ENCODE results near the gene DNAJB12.
"Not testable (repeated sequence)": the region's sequence is repeated elsewhere in the genome, so short reads cannot be mapped to it uniquely, and the experiment has no call there.

Gene DNAJB12

GRCh38 chr10:72315611-72316385, 38.9 kb downstream of the DNAJB12 start:
- DNase-seq (ENCODE audit: low spot score) = no peak

GRCh38 chr10:72315054-72315453, 39.7 kb downstream of the DNAJB12 start:
- no peak for DNase-seq (ENCODE audit: low spot score)

GRCh38 chr10:72314263-72314662, 40.5 kb downstream of the DNAJB12 start:
- no peak for DNase-seq (ENCODE audit: low spot score)

GRCh38 chr10:72312865-72313391, 41.8 kb downstream of the DNAJB12 start:
- no peak for DNase-seq (ENCODE audit: low spot score)

- no peak for DNase-seq (ENCODE audit: low spot score)
Observed at GRCh38 chr10:72311667-72312066, 43.1 kb downstream of the DNAJB12 start.

GRCh38 chr10:72310636-72311035, 44.1 kb downstream of the DNAJB12 start:
- no peak for DNase-seq (ENCODE audit: low spot score)

- no peak for DNase-seq (ENCODE audit: low spot score)
Observed at GRCh38 chr10:72310241-72310633, 44.5 kb downstream of the DNAJB12 start.

- DNase-seq (ENCODE audit: low spot score) = peak; percentile 80
Observed at GRCh38 chr10:72309290-72310240, 45.2 kb downstream of the DNAJB12 start.

- no peak for DNase-seq (ENCODE audit: low spot score)
Observed at GRCh38 chr10:72308320-72308987, 46.3 kb downstream of the DNAJB12 start.

GRCh38 chr10:72307711-72308110, 47.0 kb downstream of the DNAJB12 start:
- not testable (repeated sequence) for DNase-seq (ENCODE audit: low spot score)

- DNase-seq (ENCODE audit: low spot score) = no peak
Observed at GRCh38 chr10:72306215-72306760, 48.4 kb downstream of the DNAJB12 start.

GRCh38 chr10:72303424-72304128, 51.1 kb downstream of the DNAJB12 start:
- DNase-seq (ENCODE audit: low spot score) = no peak

GRCh38 chr10:72298592-72299519, 55.9 kb downstream of the DNAJB12 start:
- no peak for DNase-seq (ENCODE audit: low spot score)

- DNase-seq (ENCODE audit: low spot score) = peak; percentile 98
Observed at GRCh38 chr10:72297805-72298591, 56.7 kb downstream of the DNAJB12 start.

GRCh38 chr10:72297281-72297804, 57.4 kb downstream of the DNAJB12 start:
- DNase-seq (ENCODE audit: low spot score) = peak; percentile 57

- DNase-seq (ENCODE audit: low spot score) = not testable (repeated sequence)
Observed at GRCh38 chr10:72296829-72297280, 57.9 kb downstream of the DNAJB12 start.

GRCh38 chr10:72295330-72295910, 59.3 kb downstream of the DNAJB12 start:
- DNase-seq (ENCODE audit: low spot score) = no peak

GRCh38 chr10:72292223-72292691, 62.5 kb downstream of the DNAJB12 start:
- no peak for DNase-seq (ENCODE audit: low spot score)
